Posterior vena cava (tissue), 2 donors: ENCODE measurements around the gene NLGN1. TPM values are rescaled to one million over a fixed set of nuclear protein-coding genes. Genes with fewer than 3 reads are reported as not detected.

Experiments
- DNase-seq: peaks from one replicate; pipeline ENCODE4 v3.0.0-alpha.2; 2020; ENCODE audit warnings: low spot score
- intact Hi-C, 2 donors: fragments of 100-400 bp; cut with DNase I; formaldehyde crosslinking; loops; one replicate each; pipeline versions ENCODE4 v1.14.1 to v1.14.2; 2022 to 2023
- total RNA-seq, 2 donors: library from RNA; stranded (reverse); fragmentation: NEBNext Ultra II Directional; extraction: Animal tissue kit (Norgen Biotek cat#: 25700); gene quantifications; one replicate each; pipeline ENCODE4 v1.2.1, GENCODE V29; 2021
- donor health status: DM: yes; HTN: yes; CAD: no.
- donor health status: DM: yes; HTN: yes; CAD: no.

The NLGN1 gene
- total RNA-seq, 2 donors from 2014 or later = 11.5 to 14.5 TPM

DNA sequence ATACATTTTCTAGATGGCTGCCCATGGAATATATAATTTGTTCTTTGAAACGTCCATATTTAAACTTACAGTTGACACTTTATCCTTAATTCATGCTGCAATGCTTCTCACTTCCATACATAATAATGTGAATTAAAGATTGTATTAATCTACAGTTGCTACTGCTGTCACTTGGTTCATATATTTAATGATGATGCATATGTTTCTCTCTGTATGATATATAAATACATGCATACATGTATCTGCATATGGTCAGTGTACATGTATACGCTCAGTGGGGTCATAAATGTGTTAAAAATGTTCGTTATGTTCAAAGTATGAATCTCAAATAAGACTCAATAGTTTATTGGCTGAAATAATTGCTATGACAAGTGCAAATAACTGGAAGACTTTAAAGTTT lies 382.5 kb downstream of the NLGN1 start:
- no peak for DNase-seq
- intact Hi-C loops = no loop called here

DNA sequence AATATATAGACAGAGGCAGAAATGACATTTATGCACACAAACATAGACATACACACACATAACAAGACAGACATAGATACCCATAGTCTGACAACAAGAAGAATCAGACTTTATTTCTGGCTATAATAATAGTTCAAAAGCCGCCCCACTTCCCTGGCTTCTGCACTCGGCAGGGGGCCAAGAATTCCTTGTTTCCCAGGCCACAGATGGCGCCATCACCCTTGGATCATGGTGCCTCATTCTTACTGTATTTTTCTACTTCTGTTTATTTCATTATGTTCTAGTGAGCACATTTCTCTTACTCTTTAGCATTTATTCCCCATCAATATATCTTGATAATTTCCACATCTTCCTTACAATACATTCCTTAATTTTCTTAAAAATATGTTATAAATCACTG lies 387.5 kb downstream of the NLGN1 start:
- no peak for DNase-seq
- intact Hi-C loops = no loop called here

DNA sequence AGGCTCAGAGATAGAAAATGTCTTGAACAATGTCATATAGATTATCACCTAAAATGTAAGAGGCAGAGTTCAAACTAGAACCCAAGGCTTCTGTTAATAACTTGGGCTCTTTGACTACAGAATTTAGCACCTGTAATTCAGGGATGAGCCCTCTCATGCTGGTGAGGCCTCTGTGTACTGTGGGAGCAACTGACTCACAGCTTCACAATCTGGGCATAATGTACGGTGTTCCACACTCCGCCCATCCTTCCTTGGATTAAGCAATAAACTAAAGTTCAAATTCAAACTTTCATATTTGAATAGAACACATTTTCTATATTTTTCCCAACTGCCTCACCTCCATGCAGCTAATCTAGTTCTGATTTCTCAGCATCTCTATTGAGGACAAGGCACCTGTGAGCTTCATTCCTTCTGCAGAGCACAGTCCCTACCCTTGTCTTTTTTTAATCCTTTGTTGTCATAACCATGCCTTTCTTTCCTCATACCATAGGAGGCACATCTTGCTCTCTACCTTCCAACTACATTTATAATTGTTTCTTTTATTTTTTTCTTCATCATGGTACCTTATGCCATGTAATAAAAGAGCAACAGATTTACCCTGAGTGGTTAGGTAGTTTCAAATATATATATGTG lies 392.1 kb downstream of the NLGN1 start:
- intact Hi-C loops = no loop called here

DNA sequence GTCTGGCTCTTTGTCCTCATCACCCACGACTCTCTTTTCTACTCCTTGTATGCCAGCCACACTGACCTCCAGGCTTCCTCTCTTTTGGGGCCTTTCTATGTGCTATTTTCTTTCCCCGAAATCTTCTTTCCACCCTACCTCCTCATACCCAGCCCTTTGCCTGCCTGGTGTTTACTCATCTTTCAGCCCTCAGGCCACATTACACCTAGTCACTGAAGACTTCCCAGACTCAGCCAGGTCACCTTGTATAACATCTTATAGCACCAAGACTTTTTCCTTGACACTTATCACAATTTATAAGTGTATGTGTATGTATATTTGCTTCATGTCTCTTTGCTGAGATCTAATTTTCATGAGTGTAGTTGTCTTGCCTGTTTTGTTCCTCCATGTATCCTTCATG lies 396.4 kb downstream of the NLGN1 start:
- no peak for DNase-seq
- intact Hi-C loops = no loop called here

More for the DNA sequence above, 392.1 kb downstream of the NLGN1 start:
- no peak for DNase-seq

DNA sequence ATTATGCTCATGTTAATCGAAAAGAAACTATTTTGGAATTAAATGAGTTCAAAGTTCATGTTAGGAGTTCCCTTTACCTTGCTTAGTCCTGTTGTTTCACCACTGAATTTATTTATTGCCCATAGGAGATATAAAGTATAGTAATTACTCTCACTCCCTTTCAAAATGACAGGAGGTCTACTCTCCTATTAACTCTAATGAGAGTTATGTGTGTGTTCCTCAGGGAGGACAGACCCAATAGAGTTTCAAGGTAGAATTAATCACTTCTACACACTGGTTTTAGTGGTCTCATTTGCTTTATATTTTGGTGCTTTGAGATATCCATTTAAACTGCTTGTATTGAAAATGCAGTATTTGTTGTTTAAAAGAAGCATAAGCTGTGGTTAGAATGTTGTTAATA lies 398.9 kb downstream of the NLGN1 start:
- intact Hi-C loops = no loop called here
- DNase-seq = no peak

DNA sequence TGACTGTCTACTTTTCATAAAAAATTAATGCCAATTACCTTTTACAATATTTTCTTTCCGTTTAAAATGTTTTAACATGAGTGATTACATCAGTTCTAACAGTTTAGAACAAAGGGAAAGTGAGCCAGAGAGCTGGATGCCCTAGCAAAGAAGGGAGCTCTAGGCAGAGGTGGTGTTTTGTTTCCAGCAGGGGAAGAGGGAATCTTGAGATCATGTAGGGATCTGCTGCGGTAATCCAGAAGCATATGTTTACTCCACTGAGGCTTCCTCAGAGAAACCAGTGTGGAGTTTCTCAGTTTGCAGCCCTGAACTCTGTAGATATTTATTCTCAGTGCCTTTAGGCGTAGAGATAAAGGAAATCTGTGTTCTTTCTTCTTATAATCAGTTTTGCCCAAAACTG lies 399.3 kb downstream of the NLGN1 start:
- intact Hi-C loops = no loop called here

DNA sequence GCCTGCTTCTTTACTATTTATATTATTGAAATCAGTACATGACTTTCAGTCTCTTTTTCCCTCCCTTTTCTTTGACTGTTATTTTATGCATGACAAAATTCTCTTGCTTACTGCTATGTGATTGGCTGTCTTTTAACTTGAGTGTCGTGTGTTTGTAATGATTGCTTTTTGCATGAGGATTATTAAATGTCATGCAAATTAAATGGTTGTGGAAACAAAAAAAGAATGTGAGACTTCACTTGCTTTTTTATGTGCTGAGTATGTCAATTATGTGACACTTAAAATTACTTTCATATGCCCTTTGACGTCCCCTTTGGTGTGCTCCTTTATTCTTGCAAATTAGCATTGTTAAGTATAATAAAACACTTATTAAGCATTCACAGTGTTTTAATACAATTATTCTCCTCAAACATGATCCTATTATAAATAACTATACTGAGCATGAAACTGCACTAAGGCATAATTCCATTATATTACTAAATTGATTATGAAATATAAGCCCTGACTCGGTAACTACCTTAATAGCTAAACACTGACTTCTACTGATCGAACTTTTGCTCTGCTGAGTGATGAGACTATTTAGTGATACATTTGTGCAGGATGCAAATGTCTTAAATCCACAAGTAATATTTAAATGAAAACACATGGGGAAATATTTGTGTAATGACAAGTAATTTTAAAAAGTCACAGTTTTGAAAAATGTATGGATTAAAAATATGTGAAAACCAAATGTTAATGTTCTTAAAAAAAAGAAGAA lies 401.7 kb downstream of the NLGN1 start:
- intact Hi-C loops = no loop called here

More for the DNA sequence above, 399.3 kb downstream of the NLGN1 start:
- DNase-seq = no peak

DNA sequence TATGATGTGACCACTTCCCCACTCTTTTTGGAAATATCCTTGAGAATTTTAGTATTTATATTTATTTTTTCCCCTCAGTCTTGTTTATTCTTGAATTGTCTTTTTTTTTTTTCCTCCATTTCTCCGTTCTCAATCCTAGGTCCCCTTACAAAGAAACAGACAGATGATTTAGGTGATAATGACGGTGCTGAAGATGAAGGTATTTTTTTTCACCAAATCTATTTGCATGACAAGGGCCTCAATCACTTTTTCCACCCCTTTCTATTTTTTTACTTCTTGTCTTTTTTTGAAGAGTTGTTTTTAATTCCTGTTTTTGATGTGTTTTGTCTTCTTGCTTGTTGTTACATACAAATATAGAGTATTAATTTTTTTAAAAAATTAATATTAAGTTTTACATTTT lies 402.6 kb downstream of the NLGN1 start:
- DNase-seq = no peak
- intact Hi-C loops = no loop called here

More for the DNA sequence above, 401.7 kb downstream of the NLGN1 start:
- no peak for DNase-seq

DNA sequence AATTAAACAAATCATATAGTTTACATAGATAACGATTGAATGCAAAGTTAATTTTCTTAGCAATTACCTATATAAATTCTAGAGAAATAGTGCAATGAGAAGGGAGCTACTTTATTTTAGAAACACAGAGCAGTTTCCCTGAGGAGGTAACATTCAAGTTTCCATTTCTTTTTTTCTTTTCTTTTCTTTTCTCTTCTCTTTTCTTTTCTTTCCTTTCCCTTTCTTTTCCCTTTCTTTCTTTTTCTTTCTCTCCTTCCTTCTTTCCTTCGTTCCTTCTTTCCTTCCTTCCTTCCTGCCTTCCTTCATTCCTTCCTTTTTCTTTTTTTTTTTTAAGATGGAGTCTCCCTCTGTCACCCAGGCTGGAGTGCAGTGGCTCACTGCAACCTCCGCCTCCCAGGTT lies 417.3 kb downstream of the NLGN1 start:
- no peak for DNase-seq
- intact Hi-C loops = no loop called here

DNA sequence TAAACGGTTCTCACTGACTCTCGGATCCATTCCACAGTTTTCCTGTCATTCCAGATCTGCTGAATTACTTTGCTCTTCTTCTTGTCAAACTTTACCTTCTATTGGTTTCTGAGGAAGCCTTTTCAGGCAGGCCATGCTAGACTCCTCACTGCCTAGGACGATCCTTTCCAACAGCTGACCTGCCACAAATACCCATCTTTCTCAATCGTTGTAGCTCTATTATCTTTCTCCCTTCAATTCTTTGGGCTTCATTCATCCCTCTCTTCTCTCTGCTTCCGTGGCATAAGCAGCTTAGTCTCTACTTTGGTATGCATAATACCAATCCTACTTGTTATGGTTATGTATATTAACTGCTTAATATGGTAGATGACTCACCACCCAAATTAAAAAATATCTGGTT lies 421.8 kb downstream of the NLGN1 start:
- intact Hi-C loops = no loop called here
- no peak for DNase-seq

DNA sequence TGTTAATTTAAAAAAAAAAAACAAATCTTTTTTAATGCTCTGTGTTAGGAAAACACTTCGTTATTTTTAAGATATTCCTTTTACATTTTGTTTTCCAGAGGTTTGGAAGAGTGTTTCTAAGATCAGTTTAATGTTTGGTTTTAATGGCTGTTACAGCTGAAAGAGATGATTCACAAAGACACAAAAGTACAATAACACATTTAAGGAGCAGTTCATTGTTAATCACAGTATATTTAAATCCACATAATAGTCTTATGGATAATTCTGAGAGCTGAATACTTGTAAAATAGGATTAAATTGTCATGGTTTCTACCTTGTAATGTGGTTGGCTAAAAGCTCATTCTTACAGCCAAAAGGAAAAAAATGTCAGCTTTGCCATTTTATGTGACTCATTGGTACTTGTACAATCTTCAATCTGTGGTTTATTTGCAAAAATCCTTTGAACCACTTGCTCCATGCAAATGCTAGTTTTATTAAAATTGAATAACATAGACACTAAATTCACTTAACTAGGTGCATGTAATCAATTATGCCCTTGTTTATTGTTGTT lies 426.4 kb downstream of the NLGN1 start:
- intact Hi-C loops = no loop called here
- DNase-seq = no peak

DNA sequence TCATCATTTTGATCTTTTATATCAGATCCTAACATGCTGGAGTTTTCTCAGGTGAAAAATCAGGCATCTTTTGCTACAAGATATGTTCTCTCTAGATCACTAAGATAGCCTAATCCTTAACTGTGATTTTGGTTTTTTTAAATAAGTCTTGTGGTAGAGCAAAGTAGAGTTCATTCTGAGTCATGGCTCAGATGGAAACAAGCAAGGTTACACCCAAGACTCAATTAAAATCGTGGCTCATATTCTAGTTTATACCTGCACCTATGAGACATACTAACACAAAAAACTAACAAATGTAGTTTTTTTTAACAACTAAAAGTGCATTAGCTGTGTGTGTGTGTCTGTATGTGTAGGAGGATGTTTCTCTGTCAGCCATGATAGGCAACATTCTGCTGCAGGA lies 428.2 kb downstream of the NLGN1 start:
- intact Hi-C loops = no loop called here
- DNase-seq = no peak

DNA sequence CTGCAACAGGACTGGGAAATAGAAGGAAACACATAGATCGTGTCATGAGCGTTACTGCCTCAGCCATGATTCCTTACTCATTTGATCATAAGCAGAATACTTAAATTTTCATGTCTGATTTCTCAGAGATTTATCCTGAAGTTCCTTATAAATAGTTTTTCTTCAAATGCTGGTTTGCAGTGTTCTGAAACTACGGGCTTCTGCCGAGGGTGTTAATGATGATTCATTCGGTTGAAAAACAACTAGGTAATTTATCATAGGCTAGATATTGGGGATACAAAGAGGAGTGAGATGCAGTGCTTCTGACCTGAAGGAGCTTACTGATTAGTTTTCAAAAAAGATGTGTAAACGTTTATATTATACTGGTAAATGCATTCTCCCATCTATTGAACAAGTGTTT lies 428.9 kb downstream of the NLGN1 start:
- no peak for DNase-seq
- intact Hi-C loops = no loop called here

DNA sequence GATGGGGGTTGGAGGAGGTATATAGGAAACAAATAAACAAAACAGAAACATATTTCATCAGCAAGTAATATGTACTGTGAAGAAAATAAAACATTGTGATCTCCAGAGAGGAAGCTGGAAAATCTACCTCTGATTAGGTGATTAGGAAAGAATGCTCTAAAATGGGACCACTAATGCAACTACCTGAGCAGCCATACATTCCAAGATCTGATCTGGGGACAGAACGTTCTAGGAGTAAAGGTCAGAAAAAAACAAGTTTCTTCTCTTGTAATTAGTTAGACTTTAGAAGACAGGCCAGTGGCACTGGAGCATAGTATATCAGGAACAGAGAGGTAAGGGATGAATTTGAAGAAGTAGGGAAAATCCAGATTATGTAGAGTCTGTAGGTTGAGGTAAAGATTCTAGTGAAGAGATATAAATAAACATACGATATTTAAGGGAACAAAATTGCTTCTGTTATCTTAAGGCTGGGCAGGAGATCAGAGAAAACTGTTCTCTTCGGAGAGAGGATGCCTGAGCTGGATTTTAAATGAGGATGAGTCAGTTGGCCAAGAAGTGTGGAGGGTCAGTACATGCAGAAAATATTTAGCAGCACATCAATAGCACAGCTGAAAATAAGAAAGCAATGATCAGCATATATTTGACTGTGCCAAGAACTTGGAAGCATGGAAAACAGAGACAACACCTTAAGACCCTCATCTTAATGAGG lies 429.5 kb downstream of the NLGN1 start:
- DNase-seq = no peak
- intact Hi-C loops = no loop called here

DNA sequence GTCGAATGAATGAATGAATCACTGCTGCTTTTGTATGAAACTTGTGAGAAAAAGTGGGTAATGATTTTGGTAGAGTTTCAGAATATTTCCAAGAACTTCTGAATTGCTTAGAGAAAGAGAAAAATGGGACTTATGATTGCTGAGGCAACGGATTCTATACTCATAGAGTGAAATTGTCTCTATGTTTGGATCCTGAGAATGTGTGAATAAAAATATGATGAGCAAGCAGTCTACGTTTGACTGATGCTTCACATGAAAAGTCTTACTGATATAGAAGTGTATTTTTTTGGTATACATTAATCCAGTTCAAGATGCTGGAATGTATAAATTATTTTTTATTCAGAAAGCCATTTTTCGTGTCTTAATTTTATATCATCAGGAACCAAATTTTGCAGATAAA lies 441.1 kb downstream of the NLGN1 start:
- intact Hi-C loops = no loop called here

DNA sequence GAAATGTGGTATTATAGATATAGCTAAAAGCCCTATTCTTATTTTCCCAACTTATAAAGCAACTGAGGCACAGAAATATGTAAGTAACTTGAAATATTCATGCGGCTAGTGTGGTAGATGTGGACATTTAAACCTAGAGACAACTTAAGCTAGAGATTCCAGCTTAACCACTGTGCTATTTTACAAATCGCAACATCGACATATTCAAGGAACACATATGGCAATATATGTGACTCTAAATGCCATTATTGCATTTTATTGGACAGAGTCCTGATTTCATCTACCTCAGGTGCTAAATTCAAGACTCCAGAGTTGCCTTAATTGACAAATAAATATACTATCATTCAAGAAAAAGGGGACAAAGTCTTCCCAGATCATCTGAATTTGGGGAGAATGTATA lies 442.3 kb downstream of the NLGN1 start:
- no peak for DNase-seq
- intact Hi-C loops = no loop called here

More for the DNA sequence above, 441.1 kb downstream of the NLGN1 start:
- no peak for DNase-seq

DNA sequence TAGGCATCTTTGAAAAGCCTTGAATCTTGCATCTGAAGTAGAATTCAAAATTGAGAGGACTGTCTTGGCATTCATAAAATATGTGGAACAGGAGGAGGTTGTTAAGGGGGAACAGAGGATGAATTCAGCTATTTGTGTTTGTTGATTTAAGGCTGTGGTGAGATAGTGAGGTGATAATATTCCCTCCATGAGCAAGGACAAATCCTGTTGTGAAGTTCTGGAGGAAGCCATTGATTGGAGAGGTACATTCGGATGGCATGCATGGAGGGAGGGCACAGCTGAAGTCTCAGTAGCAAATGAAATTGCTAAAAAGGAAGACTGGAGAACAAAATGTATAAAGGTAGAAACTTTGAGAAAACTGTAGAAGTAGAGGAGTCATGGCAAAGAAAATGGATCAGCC lies 443.8 kb downstream of the NLGN1 start:
- intact Hi-C loops = no loop called here
- DNase-seq = no peak

DNA sequence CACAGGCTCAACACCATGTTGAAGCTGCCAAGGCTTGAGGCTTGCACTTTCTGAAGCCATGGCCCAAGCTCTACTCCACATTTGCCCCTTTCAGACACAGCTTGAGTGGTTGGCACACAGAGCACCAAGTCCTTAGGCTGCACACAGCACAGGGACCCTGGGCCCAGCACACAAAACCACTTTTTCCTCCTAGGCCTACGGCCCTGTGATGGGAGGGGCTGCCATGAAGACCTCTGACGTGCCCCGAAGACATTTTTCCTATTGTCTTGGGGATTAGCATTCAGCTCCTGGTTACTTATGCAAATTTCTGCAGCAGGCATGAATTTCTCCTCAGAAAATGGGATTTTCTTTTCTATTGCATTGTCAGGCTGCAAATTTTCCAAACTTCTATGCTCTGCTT lies 445.5 kb downstream of the NLGN1 start:
- intact Hi-C loops = no loop called here
- no peak for DNase-seq

DNA sequence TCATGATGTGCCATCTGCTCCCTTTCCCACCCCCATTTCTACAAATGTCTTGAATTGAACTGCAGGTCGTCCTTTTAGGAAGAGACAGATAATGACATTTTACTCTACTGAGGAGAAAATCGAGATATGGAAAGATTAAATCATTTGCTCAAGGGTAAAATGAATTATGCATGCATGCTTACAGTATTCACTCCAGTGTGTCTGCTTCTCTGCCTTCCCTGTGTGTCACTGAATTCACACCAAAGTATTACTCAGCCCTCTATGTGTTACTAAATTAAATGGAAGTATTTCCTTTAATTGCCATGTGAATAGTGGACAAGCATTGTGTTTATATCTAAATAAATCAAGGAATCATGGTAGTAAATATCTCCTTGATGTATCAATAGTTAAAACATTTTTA lies 449.0 kb downstream of the NLGN1 start:
- DNase-seq = no peak
- intact Hi-C loops = no loop called here

DNA sequence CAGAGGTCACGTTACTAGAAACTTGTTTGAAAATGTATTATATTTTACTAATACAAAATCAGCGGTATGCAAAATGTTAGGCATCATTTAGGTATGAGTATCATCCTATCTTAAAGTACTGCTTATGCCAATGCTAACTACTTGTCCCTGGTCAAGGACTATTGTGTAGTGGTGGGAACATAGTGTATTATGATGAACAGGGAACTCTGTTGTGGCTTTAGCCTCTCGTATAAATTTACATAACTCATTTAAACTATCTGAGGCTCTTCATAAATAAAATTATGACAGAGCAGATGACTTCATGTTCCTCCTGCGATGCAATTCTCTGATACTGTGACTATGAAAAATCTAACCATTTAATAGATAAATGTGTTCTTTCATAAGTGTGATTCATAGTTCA lies 451.9 kb downstream of the NLGN1 start:
- no peak for DNase-seq
- intact Hi-C loops = no loop called here
